MM.1S (cell line): ENCODE results near the gene NUDT1.

Source experiments
- DNase-seq: peaks from one replicate; pipeline ENCODE4 v3.0.0-alpha.2; 2015
- H2AFZ ChIP-seq: fragments of 300-600 bp; sonication (generic); 2 replicates; pipeline ENCODE4 v1.6.0; 2016; ENCODE audit warnings: antibody characterized with exemption, low read length
- H3F3A ChIP-seq: fragments of 300-600 bp; sonication (generic); 2 replicates; pipeline ENCODE4 v1.6.1; 2016; ENCODE audit warnings: mild to moderate bottlenecking, antibody characterized with exemption, low read length, moderate library complexity, mixed read lengths; ENCODE audit not compliant: insufficient read depth
- H3K27ac ChIP-seq: fragments of 300-600 bp; sonication (generic); 2 replicates; pipeline ENCODE4 v1.5.1; 2016; ENCODE audit warnings: mild to moderate bottlenecking, low read length
- H3K27me3 ChIP-seq: fragments of 300-600 bp; sonication (generic); replicated peaks from 2 replicates; pipeline ENCODE4 v1.6.0; 2016; ENCODE audit warnings: low read length; ENCODE audit not compliant: insufficient read depth
- H3K36me3 ChIP-seq: fragments of 300-600 bp; sonication (generic); replicated peaks from 2 replicates; pipeline ENCODE4 v1.6.1; 2016; ENCODE audit warnings: mild to moderate bottlenecking, low read length, mixed read lengths; ENCODE audit not compliant: insufficient read depth
- H3K4me1 ChIP-seq: fragments of 300-600 bp; sonication (generic); 2 replicates; pipeline ENCODE4 v1.6.1; 2016; ENCODE audit warnings: low read length, mixed read lengths
- H3K4me2 ChIP-seq: fragments of 300-600 bp; sonication (generic); 2 replicates; pipeline ENCODE4 v1.6.0; 2016; ENCODE audit warnings: low read depth, low read length
- H3K4me3 ChIP-seq: fragments of 300-600 bp; sonication (generic); 2 replicates; pipeline ENCODE4 v1.5.1; 2016; ENCODE audit warnings: low read length, mixed read lengths
- H3K79me2 ChIP-seq: fragments of 300-600 bp; sonication (generic); 2 replicates; pipeline ENCODE4 v1.6.1; 2016; ENCODE audit warnings: mixed run types, low read length, mixed read lengths
- H3K9ac ChIP-seq: fragments of 300-600 bp; sonication (generic); 2 replicates; pipeline ENCODE4 v1.6.1; 2016; ENCODE audit warnings: low read length, mixed read lengths
- H3K9me2 ChIP-seq: fragments of 300-600 bp; sonication (generic); replicated peaks from 2 replicates; pipeline ENCODE4 v1.6.1; 2016; ENCODE audit warnings: mild to moderate bottlenecking, low read length, mixed read lengths; ENCODE audit not compliant: insufficient read depth
- H3K9me3 ChIP-seq: fragments of 300-600 bp; sonication (generic); replicated peaks from 2 replicates; pipeline ENCODE4 v1.6.1; 2016; ENCODE audit warnings: mild to moderate bottlenecking, low read length, mixed read lengths; ENCODE audit not compliant: insufficient read depth
- H4K20me1 ChIP-seq: fragments of 300-600 bp; sonication (generic); 2 replicates; pipeline ENCODE4 v1.6.1; 2016; ENCODE audit warnings: mild to moderate bottlenecking, low read length, moderate library complexity, mixed read lengths; ENCODE audit not compliant: insufficient read depth
- EZH2 ChIP-seq: fragments of 300-600 bp; sonication (generic); optimal IDR thresholded peaks from 2 replicates; pipeline ENCODE3; 2017; ENCODE audit warnings: low read depth, mild to moderate bottlenecking, antibody characterized with exemption, low read length, mixed read lengths
- EZH2phosphoT487 ChIP-seq: fragments of 300-600 bp; sonication (generic); IDR thresholded peaks from 2 replicates; pipeline ENCODE4 v1.6.1; 2018; ENCODE audit warnings: antibody characterized with exemption, low read length
- TF ChIP-seq, protein P1 (sequence below): fragments of 300-600 bp; sonication (generic); IDR thresholded peaks from 2 replicates; pipeline ENCODE4 v1.5.1; 2016; ENCODE audit warnings: antibody characterized with exemption, low read length, mixed read lengths

Gene NUDT1

DNA sequence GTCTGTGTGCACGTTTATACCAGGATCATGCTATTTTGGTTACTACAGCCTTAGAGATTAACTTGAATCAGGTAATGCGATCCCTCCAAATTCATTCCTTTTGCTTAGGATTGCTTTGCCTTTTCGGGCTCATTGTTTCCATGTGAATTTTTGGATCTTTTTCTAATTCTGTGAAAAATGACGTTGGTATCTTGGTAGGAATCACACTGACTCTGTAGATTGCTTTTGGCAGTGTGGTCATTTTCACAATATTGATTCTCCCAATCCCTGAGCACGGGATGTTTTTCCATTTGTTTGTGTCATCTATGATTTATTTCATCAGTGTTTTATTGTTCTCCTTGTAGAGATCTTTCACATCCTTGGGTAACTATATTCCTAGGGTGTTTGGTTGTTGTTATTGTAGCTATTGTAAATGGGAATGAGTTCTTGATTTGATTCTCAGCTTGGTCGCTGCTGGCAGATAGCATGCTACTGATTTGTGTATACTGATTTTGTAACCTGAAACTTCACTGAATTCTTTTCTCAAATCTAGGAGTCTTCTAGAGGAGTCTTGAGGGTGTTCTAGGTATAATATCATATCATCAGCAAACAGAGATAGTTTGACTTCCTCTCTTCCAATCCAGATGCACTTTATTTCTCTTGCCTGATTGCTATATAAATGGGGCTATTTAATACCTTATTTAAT is 54.1 kb downstream of the NUDT1 start:
- Histone ChIP-seq H3K27ac (no peak overlapping the region), H2AFZ (no peak overlapping the region), H3K4me1 (no peaks in the 10 kb centered on the region), H3F3A (no peaks in the 10 kb centered on the region), H4K20me1 (no peaks in the 10 kb centered on the region), H3K36me3 (no peaks in the 10 kb centered on the region), H3K9ac (no peak overlapping the region), H3K9me3 (no peaks in the 10 kb centered on the region), H3K4me2 (no peak overlapping the region), H3K27me3 (no peaks in the 10 kb centered on the region), H3K9me2 (no peaks in the 10 kb centered on the region), H3K4me3 (no peak overlapping the region), H3K79me2 (peaks cover 8% of the 10 kb centered on the region; the same call in 1 of the 2 replicates)
- DNase-seq = no peak
- no peak for TF ChIP-seq EZH2
- TF ChIP-seq EZH2phosphoT487 = no peak
- TF ChIP-seq, protein P1, sequence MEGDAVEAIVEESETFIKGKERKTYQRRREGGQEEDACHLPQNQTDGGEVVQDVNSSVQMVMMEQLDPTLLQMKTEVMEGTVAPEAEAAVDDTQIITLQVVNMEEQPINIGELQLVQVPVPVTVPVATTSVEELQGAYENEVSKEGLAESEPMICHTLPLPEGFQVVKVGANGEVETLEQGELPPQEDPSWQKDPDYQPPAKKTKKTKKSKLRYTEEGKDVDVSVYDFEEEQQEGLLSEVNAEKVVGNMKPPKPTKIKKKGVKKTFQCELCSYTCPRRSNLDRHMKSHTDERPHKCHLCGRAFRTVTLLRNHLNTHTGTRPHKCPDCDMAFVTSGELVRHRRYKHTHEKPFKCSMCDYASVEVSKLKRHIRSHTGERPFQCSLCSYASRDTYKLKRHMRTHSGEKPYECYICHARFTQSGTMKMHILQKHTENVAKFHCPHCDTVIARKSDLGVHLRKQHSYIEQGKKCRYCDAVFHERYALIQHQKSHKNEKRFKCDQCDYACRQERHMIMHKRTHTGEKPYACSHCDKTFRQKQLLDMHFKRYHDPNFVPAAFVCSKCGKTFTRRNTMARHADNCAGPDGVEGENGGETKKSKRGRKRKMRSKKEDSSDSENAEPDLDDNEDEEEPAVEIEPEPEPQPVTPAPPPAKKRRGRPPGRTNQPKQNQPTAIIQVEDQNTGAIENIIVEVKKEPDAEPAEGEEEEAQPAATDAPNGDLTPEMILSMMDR = no peak

DNA sequence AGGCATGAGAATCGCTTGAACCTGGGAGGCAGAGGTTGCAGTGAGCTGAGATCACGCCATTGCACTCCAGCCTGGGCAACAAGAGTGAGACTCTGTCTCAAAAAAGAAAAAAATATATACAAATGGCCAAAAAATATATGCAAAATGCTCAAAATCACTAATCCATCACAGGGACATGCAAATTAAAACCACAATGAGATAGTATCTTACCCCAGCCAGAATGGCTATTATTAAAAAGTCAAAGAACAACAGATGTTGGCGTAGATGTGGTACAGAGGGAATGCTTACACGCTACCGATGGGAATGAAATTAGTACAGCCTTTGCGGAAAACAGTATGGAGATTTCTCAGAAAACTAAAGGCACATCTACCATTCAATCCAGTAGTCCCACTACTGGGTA is 54.8 kb downstream of the NUDT1 start:
- TF ChIP-seq, protein P1 = no peak
- TF ChIP-seq EZH2phosphoT487 (no peak), EZH2 (no peak)
- Histone ChIP-seq H3K9me3 (no peaks in the 10 kb centered on the region), H3K4me1 (no peaks in the 10 kb centered on the region), H3K79me2 (peaks cover 11% of the 10 kb centered on the region; the same call in 1 of the 2 replicates), H3K4me3 (no peak overlapping the region), H3K4me2 (no peak overlapping the region), H2AFZ (no peak overlapping the region), H4K20me1 (no peaks in the 10 kb centered on the region), H3K9me2 (no peaks in the 10 kb centered on the region), H3K27ac (no peak overlapping the region), H3K36me3 (no peaks in the 10 kb centered on the region), H3F3A (no peaks in the 10 kb centered on the region), H3K27me3 (no peaks in the 10 kb centered on the region), H3K9ac (no peak overlapping the region)
- DNase-seq = no peak

DNA sequence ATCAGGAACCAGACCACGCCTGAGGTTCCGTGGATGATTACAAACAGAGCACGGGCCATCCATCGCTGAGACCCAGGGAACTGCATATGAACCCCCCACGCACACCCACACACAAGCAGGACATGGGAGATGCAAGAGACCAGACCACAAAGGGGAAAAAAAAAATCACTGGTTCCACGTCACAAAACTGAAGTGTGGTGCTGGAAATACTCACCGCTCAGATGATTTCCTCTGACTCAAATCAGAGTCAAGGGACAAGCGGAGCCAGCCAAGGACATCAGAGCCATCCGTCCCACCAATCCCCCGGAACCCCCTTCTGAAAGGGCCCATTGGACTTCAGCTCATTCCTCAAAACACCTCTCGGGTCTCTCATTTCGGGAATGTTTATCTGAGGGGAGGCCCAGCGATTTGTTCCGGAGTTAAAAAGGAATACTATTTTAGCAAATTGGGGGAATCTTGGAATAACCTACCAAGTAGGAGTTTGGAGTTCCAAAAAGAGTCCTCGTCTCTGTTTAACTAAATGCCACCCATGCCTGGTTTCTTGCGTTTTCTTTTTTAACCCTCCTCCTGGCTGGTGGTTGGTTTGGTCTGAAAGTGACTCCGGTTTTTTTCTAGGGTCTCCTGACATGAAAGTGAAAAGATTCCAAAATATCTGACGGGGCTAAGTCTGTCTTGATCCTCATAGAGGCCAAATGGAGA is 57.3 kb downstream of the NUDT1 start:
- H2AFZ ChIP-seq = no peak overlapping the region
- no peaks in the 10 kb centered on the region for H4K20me1 ChIP-seq
- H3K4me2 ChIP-seq = no peak overlapping the region
- H3K9me3 ChIP-seq = no peaks in the 10 kb centered on the region
- H3K9ac ChIP-seq = no peak overlapping the region
- H3K9me2 ChIP-seq = no peaks in the 10 kb centered on the region
- H3K36me3 ChIP-seq = no peaks in the 10 kb centered on the region
- H3K27ac ChIP-seq = no peak overlapping the region
- no peak overlapping the region for H3K4me3 ChIP-seq
- TF ChIP-seq, protein P1 = no peak
- TF ChIP-seq EZH2 (no peak), EZH2phosphoT487 (no peak)
- H3F3A ChIP-seq = no peaks in the 10 kb centered on the region
- no peaks in the 10 kb centered on the region for H3K27me3 ChIP-seq
- DNase-seq = no peak
- peaks cover 11% of the 10 kb centered on the region; the same call in 1 of the 2 replicates for H3K79me2 ChIP-seq
- no peaks in the 10 kb centered on the region for H3K4me1 ChIP-seq
